Activated CD8-positive, alpha-beta memory T cell treated with anti-CD3 and anti-CD28 coated beads for 48 hours (primary cell): Measurements from ENCODE around the gene SLC43A2.

Source experiments
- DNase-seq, 3 experiments: peaks; one replicate each; pipeline ENCODE4 v3.0.0-alpha.2; 2020; ENCODE audit warnings: low read depth in 2 of 3, low spot score in 2 of 3

Gene SLC43A2

GRCh38 chr17:1643999-1644492 lies 15.4 kb upstream of the SLC43A2 start:
- DNase-seq = no peak

GRCh38 chr17:1643293-1643998 lies 14.8 kb upstream of the SLC43A2 start:
- no peak for DNase-seq

- no peak for DNase-seq
Measured at GRCh38 chr17:1641065-1641403, 12.4 kb upstream of the SLC43A2 start.

GRCh38 chr17:1640329-1641064 lies 11.9 kb upstream of the SLC43A2 start:
- DNase-seq = no peak

- DNase-seq = no peak
Measured at GRCh38 chr17:1639549-1640180, 11.0 kb upstream of the SLC43A2 start.

- no peak for DNase-seq
Measured at GRCh38 chr17:1638624-1639300, 10.1 kb upstream of the SLC43A2 start.

- no peak for DNase-seq
Measured at GRCh38 chr17:1638171-1638590, 9.5 kb upstream of the SLC43A2 start.

- DNase-seq = no peak
Measured at GRCh38 chr17:1636732-1637285, 8.2 kb upstream of the SLC43A2 start.

GRCh38 chr17:1635675-1636465 lies 7.2 kb upstream of the SLC43A2 start:
- DNase-seq = no peak

GRCh38 chr17:1634841-1635650 lies 6.4 kb upstream of the SLC43A2 start:
- no peak for DNase-seq

GRCh38 chr17:1630662-1631061 lies 2.0 kb upstream of the SLC43A2 start:
- no peak for DNase-seq

- peak; percentile 67 to 75 (median 72) for DNase-seq
Measured at GRCh38 chr17:1629504-1630310, 1.1 kb upstream of the SLC43A2 start.

- peak; percentile 68 to 91 (median 85) for DNase-seq
Measured at GRCh38 chr17:1628856-1629503, 346 bp upstream of the SLC43A2 start.

- DNase-seq = no peak
Measured at GRCh38 chr17:1627182-1627981, 1.3 kb downstream of the SLC43A2 start.

- DNase-seq = no peak
Measured at GRCh38 chr17:1626333-1626732, 2.3 kb downstream of the SLC43A2 start.

- DNase-seq = no peak
Measured at GRCh38 chr17:1625581-1625980, 3.1 kb downstream of the SLC43A2 start.

- no peak for DNase-seq
Measured at GRCh38 chr17:1625053-1625452, 3.6 kb downstream of the SLC43A2 start.
